Measurements from ENCODE around the gene DNAJB11.

Gene DNAJB11

DNA sequence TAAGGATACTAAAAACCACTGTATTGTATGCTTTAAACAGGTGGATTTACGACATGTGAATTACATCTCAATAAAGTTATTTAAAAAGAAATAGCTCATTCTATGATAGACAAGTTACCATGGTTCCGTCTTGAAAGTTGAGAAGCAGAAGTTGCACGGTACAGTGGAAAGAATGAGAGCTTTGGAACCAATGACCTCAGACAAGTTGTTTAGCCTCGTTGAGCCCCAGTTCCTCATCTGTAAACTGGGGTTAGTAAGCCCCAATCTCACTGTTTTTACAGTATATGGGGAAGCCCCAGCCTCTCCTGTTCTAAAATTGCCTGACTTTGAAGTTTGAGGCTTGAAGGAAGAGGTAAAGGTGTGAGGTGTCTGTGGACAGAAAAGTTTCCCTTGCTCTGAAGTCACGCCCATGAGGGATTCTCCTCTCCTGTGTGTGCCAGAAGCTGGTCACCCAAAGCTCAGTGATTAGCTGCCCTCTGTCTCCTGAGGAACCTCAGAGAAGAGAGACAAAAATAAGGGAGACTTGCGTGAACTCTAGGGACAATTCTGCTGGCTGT, 36.3 kb upstream of the DNAJB11 start:
- no peak for DNase-seq (ENCODE audit: low read depth, low spot score)
- H3K4me3 ChIP-seq (ENCODE audit: low read depth, low read length) = no peak overlapping the region
- TF ChIP-seq, protein P1, sequence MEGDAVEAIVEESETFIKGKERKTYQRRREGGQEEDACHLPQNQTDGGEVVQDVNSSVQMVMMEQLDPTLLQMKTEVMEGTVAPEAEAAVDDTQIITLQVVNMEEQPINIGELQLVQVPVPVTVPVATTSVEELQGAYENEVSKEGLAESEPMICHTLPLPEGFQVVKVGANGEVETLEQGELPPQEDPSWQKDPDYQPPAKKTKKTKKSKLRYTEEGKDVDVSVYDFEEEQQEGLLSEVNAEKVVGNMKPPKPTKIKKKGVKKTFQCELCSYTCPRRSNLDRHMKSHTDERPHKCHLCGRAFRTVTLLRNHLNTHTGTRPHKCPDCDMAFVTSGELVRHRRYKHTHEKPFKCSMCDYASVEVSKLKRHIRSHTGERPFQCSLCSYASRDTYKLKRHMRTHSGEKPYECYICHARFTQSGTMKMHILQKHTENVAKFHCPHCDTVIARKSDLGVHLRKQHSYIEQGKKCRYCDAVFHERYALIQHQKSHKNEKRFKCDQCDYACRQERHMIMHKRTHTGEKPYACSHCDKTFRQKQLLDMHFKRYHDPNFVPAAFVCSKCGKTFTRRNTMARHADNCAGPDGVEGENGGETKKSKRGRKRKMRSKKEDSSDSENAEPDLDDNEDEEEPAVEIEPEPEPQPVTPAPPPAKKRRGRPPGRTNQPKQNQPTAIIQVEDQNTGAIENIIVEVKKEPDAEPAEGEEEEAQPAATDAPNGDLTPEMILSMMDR (IDR thresholded peaks at IDR 0.05; ENCODE audit: low read depth, low read length) = no peak
- in situ Hi-C loops (cut with HindIII; ENCODE audit: low sequenced_read_pairs) = loop anchor here (25.0 kb wide), 2 partner anchors 247 to 547 kb away; no protein-coding TSS in a partner anchor

DNA sequence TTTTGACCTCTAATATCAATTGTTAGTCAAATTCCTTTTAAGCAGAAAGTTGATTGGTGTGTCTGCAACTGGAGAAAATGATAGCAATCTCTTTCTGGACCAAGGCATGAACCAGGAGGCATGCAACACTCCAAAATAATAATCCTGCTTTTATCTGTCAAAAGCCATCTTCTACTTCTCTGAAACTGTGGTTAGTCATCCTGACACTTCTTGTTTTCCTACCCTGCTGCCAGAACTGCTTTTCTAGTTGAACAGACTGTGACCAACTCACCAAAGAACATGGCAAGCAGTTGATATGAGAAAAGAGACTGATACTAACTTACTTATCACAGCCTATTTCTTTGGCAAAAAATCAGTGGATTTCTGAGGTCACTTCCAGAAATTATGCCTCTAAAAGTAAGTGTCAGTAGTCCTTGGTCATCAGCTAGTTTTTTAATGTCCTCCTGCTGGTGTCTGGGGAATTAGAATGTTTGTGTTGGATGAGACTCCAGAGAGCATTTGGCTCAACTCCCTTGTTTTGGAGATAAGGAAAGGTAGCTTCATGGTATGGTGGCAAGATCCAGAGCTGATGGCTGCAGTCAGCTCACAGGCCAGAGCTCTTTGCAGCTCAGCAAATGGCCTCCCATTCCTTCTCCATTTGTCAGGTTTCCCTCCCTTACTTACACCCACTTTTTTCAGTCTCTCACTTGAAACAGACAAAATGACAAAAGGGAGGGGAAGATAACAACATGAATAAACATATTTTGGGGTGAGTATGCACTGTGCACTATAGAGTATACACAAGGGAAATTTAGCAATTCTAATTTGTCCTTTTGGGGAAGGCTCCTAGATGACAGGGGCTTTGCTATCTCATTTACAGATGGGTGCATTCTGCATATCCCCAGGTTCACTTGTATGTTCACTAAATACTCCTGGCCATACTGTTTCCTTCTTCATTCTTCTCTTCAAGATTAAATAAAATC, 33.4 kb upstream of the DNAJB11 start:
- no peak overlapping the region for H3K4me3 ChIP-seq (ENCODE audit: low read depth, low read length)
- DNase-seq (ENCODE audit: low read depth, low spot score) = peak; percentile 12
- TF ChIP-seq, protein P1 (IDR thresholded peaks at IDR 0.05; ENCODE audit: low read depth, low read length) = no peak
- in situ Hi-C loops (cut with HindIII; ENCODE audit: low sequenced_read_pairs) = loop anchor here (25.0 kb wide), 2 partner anchors 250 to 550 kb away; no protein-coding TSS in a partner anchor

DNA sequence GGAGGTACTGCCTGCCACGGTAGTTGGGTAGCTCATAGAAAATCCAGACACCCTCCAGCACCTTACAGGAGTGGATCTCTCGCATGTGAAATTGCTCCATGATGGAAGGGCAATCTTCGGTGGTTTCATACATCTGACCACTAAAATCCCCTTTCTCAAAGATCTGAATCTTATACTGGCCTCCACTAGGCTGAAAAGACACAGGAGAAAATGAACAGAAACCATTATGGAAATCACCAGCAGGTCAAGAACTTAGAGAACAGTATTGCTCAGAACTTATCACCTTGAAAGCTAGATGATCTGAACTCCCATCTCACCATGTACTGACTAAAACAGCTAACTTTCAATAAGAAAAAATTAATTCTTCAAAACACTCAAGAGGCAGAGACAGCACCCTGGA, 31.7 kb upstream of the DNAJB11 start:
- DNase-seq (ENCODE audit: low read depth, low spot score) = no peak
- in situ Hi-C loops (cut with HindIII; ENCODE audit: low sequenced_read_pairs) = loop anchor here (25.0 kb wide), 2 partner anchors 251 to 551 kb away; no protein-coding TSS in a partner anchor
- TF ChIP-seq, protein P1 (IDR thresholded peaks at IDR 0.05; ENCODE audit: low read depth, low read length) = no peak
- no peak overlapping the region for H3K4me3 ChIP-seq (ENCODE audit: low read depth, low read length)

DNA sequence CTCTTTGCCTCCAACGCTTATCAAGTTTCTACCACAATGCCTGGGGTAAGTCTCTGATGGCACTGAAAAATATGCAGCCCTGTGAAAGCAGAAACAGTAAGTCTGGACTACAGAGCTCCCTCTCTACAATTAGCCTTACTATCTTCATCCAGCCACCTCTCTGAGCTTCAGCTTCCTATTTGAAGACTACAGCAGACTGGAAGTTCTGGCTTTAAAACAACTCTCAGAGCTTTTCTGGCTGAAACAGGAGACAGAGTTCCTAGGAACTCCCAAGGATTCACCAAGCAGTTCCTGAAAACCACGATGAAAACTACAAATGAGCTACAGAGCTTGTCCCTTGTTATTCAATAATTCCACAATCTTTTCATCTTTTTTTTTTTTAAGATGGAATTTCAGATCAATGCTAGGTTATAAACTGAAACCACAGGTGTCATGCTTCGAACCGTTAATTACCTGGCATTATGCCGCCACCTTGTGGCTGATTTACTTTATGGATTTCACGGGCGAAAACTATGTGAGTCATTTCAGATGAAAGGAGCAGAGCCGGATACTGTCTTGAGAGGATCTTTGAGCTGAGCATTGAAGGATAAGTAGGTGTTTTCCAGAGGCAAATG, 30.2 kb upstream of the DNAJB11 start:
- H3K4me3 ChIP-seq (ENCODE audit: low read depth, low read length) = no peak overlapping the region
- TF ChIP-seq, protein P1 (IDR thresholded peaks at IDR 0.05; ENCODE audit: low read depth, low read length) = peak; percentile 46
- DNase-seq (ENCODE audit: low read depth, low spot score) = peak; percentile 82
- in situ Hi-C loops (cut with HindIII; ENCODE audit: low sequenced_read_pairs) = loop anchor here (25.0 kb wide), 2 partner anchors 253 to 553 kb away; no protein-coding TSS in a partner anchor

DNA sequence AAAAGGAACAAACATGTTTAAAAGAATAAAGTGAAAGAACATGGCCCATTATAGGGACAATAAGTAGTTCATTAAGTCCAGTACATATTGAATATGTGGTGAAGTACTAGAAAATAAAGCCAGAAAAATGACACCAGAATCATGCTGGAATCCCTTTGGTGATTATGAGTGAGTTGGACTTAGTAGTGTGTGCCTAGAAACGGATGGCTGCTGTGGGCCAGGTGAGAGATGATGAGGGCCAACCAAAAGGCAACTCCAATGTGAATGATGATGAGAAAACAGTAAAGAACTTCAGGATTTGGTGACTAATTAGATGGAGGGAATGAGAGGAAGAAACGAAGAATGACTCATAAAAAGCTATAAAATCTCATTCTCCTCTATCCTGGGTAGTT, 29.7 kb upstream of the DNAJB11 start:
- in situ Hi-C loops (cut with HindIII; ENCODE audit: low sequenced_read_pairs) = loop anchor here (25.0 kb wide), 2 partner anchors 254 to 554 kb away; no protein-coding TSS in a partner anchor
- DNase-seq (ENCODE audit: low read depth, low spot score) = peak; percentile 9

More for the DNA sequence above, 29.7 kb upstream of the DNAJB11 start:
- no peak overlapping the region for H3K4me3 ChIP-seq (ENCODE audit: low read depth, low read length)
- TF ChIP-seq, protein P1 (IDR thresholded peaks at IDR 0.05; ENCODE audit: low read depth, low read length) = no peak

Measured in astrocyte of the spinal cord (primary cell).